Psoas muscle (tissue), 8 donors: Measurements from ENCODE around the gene CDKN2A. TPM values are rescaled to one million over a fixed set of nuclear protein-coding genes. Genes with fewer than 3 reads are reported as not detected.
A peak's percentile ranks its signal among the peaks of the same experiment; 100 is the strongest.

Source experiments
- ATAC-seq, 4 donors: fragments of 200-7000 bp; cut with Tn5 transposase; one replicate each; pipeline ENCODE4 v1.9.1; 2020; ENCODE audit warnings: moderate library complexity in 3 of 4, mild to moderate bottlenecking in 2 of 4
- DNase-seq, 2 donors: peaks; one replicate each; pipeline ENCODE4 v3.0.0-alpha.2; 2020
- H3K27ac ChIP-seq: fragments of 200-600 bp; one replicate; pipeline ENCODE4 v1.8.0; 2022
- H3K27me3 ChIP-seq, 3 donors: fragments of 200-600 bp in 1 of 3; one replicate each; pipeline versions ENCODE4 v1.6.1 to v1.8.0; 2013 to 2022; ENCODE audit warnings: low read length in 2 of 3, mild to moderate bottlenecking in 2 of 3, moderate library complexity in 1 of 3; ENCODE audit not compliant: insufficient read depth in 3 of 3
- H3K36me3 ChIP-seq, 2 donors: fragments of 200-600 bp in 1 of 2; one replicate each; pipeline versions ENCODE4 v1.6.1 to v1.8.0; 2013 to 2022; ENCODE audit warnings: low read depth in 1 of 2, mild to moderate bottlenecking in 1 of 2, moderate library complexity in 1 of 2; ENCODE audit not compliant: insufficient read depth in 1 of 2
- H3K4me1 ChIP-seq: fragments of 200-600 bp; one replicate; pipeline ENCODE4 v1.8.0; 2022
- H3K4me3 ChIP-seq: fragments of 200-600 bp; one replicate; pipeline ENCODE4 v1.8.0; 2022; ENCODE audit warnings: mild to moderate bottlenecking
- H3K9me3 ChIP-seq: fragments of 200-600 bp; one replicate; pipeline ENCODE4 v1.8.0; 2022
- WGBS, 3 donors: extraction: QIAGEN DNeasy Blood & Tissue Kit; methylation state at CpG; one replicate each; pipeline versions ENCODE4 v1.1.6 to v1.1.7; 2013; 5-methylcytosine and 5-hydroxymethylcytosine counted together
- intact Hi-C, 2 donors: fragments of 100-400 bp; cut with DNase I; formaldehyde crosslinking; loops; one replicate each; pipeline versions ENCODE4 v1.11.0 to v1.14.2; 2022
- polyA plus RNA-seq, 3 donors: library from polyadenylated mRNA; stranded (reverse); fragments of 200-250 nt; gene quantifications; one replicate each; pipeline ENCODE4 v1.2.3, GENCODE V29; 2013
- total RNA-seq, 4 donors: library from RNA; stranded (reverse); fragmentation: NEBNext Ultra II Directional in 2 of 4; extraction: Animal tissue kit (Norgen Biotek cat#: 25700) in 2 of 4; gene quantifications; one replicate each; pipeline versions ENCODE4 v1.2.1 to v1.2.4, GENCODE V29; 2021 to 2023
- TF ChIP-seq, protein P1 (sequence below): fragments of 200-600 bp; IDR thresholded peaks from one replicate; pipeline ENCODE4 v1.8.0; 2022; ENCODE audit warnings: antibody characterized with exemption
- donor health status: healthy with polysubstance abuse.
- donor health status: DM: no; HTN: no; CAD: no; lungs with moderate emphysema.
- donor health status: Bipolar disorder and iron deficiency.
- donor health status: healthy.
- donor health status: DM: yes; HTN: yes; CAD: no.
- donor health status: DM: no; HTN: no; CAD: no.
- donor health status: DM: no; HTN: no; CAD: no.
- donor health status: DM: yes; HTN: yes; CAD: no.

Gene CDKN2A
- total and polyA plus RNA-seq, 7 donors: 0.04 to 0.66 (median 0.32) TPM; not detected in 4

DNA sequence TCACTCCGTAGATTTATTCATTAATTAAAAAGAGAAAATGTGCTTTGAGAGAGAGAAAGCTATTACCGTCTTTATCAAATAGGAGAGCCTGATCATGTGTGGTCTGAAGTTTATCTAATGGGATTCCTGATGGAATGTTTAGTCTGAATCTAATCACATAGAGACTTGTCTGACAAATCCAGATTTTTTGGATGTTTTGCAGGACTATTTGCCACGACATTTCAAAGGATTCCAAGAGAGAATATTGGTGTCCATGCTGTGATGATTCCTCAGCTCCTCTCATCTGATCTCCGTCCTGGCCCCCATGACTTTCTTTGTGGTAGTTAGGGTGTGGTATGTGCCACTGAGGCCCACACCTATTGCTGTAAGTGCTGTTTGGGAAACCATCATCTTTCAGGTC lies 35.0 kb upstream of the CDKN2A start:
- intact Hi-C loops: no loop called here
- Histone ChIP-seq H3K9me3 (no peaks in the 10 kb centered on the region), H3K27ac (no peak overlapping the region), H3K27me3 (no peaks in the 10 kb centered on the region), H3K4me1 (no peaks in the 10 kb centered on the region), H3K4me3 (no peak overlapping the region), H3K36me3 (no peaks in the 10 kb centered on the region)
- TF ChIP-seq, protein P1, sequence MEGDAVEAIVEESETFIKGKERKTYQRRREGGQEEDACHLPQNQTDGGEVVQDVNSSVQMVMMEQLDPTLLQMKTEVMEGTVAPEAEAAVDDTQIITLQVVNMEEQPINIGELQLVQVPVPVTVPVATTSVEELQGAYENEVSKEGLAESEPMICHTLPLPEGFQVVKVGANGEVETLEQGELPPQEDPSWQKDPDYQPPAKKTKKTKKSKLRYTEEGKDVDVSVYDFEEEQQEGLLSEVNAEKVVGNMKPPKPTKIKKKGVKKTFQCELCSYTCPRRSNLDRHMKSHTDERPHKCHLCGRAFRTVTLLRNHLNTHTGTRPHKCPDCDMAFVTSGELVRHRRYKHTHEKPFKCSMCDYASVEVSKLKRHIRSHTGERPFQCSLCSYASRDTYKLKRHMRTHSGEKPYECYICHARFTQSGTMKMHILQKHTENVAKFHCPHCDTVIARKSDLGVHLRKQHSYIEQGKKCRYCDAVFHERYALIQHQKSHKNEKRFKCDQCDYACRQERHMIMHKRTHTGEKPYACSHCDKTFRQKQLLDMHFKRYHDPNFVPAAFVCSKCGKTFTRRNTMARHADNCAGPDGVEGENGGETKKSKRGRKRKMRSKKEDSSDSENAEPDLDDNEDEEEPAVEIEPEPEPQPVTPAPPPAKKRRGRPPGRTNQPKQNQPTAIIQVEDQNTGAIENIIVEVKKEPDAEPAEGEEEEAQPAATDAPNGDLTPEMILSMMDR: no peak
- 76 to 83% (median 78%) methylated on average over 4 of the region's 4 CpGs for WGBS, 3 donors
- no peak for ATAC-seq
- no peak for DNase-seq

DNA sequence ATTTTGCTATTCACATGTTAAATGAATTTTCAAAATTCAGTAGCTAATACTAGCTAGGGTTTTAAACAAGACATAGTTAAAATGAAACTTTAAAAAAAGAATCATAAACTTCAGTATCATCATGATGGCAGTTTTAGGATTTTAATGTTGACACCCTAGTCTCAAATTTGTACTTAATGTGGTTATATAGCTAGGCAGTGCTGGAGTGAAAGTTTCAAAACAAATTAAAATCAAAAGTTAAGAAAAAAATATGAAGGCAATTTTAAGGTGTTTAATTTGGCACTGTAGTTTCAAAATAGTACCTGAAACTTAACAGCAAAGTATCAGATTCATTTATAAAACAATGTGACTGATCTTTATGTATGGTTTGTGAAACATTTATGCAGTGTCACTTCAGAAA lies 34.2 kb upstream of the CDKN2A start:
- no peaks in the 10 kb centered on the region for H3K27me3 ChIP-seq
- ATAC-seq (no peak), DNase-seq (no peak)
- H3K4me3 ChIP-seq: no peak overlapping the region
- no peaks in the 10 kb centered on the region for H3K36me3 ChIP-seq
- H3K27ac ChIP-seq: no peak overlapping the region
- intact Hi-C loops: no loop called here
- TF ChIP-seq, protein P1: no peak
- H3K9me3 ChIP-seq: no peaks in the 10 kb centered on the region
- H3K4me1 ChIP-seq: no peaks in the 10 kb centered on the region

DNA sequence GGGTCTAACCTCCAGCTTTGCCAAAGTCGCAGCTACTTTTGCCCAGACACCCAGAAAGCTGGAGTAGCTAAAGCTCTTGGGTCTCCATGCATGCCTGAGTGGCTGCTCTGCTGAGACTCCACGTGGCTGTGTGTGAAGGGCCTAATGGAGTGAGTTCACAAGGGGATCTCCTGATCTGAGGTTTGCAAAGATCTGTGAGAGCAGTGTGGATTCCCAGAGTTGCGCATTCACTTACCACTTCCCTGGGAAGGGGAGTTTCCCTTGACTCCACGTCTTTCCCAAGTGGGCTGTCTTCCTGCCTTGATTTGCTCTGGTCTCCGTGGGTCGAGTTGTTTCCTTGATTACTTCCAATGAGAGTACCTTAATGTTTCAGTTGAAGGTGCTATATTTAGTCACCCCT lies 32.5 kb upstream of the CDKN2A start:
- no peaks in the 10 kb centered on the region for H3K9me3 ChIP-seq
- ATAC-seq (no peak), DNase-seq (peak in 1 of 2 donors; percentile 23)
- TF ChIP-seq, protein P1: no peak
- no peaks in the 10 kb centered on the region for H3K27me3 ChIP-seq
- no peaks in the 10 kb centered on the region for H3K36me3 ChIP-seq
- no peak overlapping the region for H3K4me3 ChIP-seq
- no peak overlapping the region for H3K27ac ChIP-seq
- intact Hi-C loops: no loop called here
- H3K4me1 ChIP-seq: no peaks in the 10 kb centered on the region
- 49 to 56% (median 56%) methylated on average over 6 of the region's 6 CpGs for WGBS, 3 donors

DNA sequence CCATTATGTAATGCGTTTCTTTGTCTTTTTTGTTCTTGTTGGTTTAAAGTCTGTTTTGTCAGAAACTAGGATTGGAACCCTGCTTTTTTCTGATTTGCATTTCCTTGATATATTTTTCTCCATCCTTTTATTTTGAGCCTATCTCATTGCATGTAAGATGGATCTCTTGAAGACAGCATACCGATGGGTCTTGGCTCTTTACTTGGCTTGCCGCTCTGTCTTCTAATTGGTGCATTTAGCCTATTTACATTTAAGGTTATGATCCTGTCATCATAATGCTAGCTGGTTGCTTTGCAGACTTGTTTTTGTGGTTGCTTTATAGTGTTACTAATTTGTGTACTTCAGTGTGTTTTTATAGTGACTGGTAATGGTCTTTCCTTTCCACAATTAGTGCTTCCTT lies 28.2 kb upstream of the CDKN2A start:
- Histone ChIP-seq H3K27ac (no peak overlapping the region), H3K9me3 (no peaks in the 10 kb centered on the region), H3K4me3 (no peak overlapping the region), H3K4me1 (no peaks in the 10 kb centered on the region), H3K27me3 (peaks cover 0 to 11% (median 0%) of the 10 kb centered on the region in 3 donors), H3K36me3 (no peaks in the 10 kb centered on the region)
- DNase-seq: no peak
- intact Hi-C loops: no loop called here
- WGBS, 3 donors: 93 to 95% (median 95%) methylated on average over 3 of the region's 3 CpGs
- TF ChIP-seq, protein P1: no peak
- ATAC-seq: no peak

DNA sequence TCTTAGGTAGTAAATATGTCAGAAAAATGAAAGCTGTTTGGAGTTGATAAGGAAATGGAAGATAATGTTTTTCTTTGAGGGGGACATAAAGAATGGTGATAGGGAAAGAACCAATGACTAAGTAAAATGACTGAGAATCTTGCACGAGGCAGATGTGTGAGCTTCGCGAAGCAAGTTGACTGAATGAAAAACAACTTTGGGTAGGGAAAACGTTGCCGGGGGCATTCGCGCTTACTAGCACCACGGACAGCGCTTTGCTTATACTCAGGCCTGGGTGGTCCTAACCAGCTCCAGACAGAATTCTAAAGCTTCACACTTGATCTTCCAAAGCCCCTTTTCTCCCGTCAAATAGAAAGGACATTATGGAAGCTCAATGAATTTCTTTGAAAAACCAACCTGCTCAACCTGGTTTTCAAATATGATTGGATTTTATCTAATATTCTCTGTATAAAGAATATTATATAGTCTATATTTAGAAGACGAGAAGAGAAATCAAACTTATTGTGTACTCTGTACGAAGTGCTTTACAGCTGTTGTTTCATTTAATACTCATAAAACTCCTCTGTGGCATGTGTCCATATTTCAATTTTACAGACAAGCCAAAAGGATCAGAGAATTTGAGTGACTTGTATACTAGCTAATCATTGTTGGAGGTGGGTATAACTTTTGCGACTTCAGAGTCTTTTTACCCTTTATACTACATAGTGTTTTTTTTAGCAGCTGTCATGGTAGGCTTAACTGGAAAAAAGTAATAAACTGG lies 16.9 kb upstream of the CDKN2A start:
- ATAC-seq: no peak
- WGBS, 3 donors: 14 to 18% (median 15%) methylated on average over 13 of the region's 13 CpGs
- peaks cover 0 to 2% (median 0%) of the 10 kb centered on the region in 3 donors for H3K27me3 ChIP-seq
- intact Hi-C loops: loop anchor here in 1 of 2 donors (2.0 kb wide), 1 partner anchor 26 kb away; no protein-coding TSS in a partner anchor
- peaks cover 21% of the 10 kb centered on the region for H3K4me1 ChIP-seq
- no peaks in the 10 kb centered on the region for H3K36me3 ChIP-seq
- no peak for DNase-seq
- no peak overlapping the region for H3K4me3 ChIP-seq
- no peak overlapping the region for H3K27ac ChIP-seq
- H3K9me3 ChIP-seq: no peaks in the 10 kb centered on the region
- TF ChIP-seq, protein P1: no peak
